ENCODE results near the gene CHCHD3. TPM values are rescaled to one million over a fixed set of nuclear protein-coding genes. Genes with fewer than 3 reads are reported as not detected.

The CHCHD3 gene
- total RNA-seq, 3 donors from 2014 or later = 71.9 to 76.4 (median 72.9) TPM

- DNase-seq = no peak
- no peak for ATAC-seq
- Histone ChIP-seq H3K4me3 (no peak overlapping the region), H3K36me3 (ENCODE audit: low read depth) (no peaks in the 10 kb centered on the region), H3K9me3 (no peaks in the 10 kb centered on the region), H3K4me1 (ENCODE audit: low read depth) (no peaks in the 10 kb centered on the region)
- intact Hi-C loops (cut with DNase I, micrococcal nuclease) = no loop called here
- no peak for TF ChIP-seq CTCF (IDR thresholded peaks at IDR 0.05)
Observed at GRCh38 chr7:132758986-132759385, 322.9 kb downstream of the CHCHD3 start.

GRCh38 chr7:132757783-132758182 is 324.1 kb downstream of the CHCHD3 start:
- Histone ChIP-seq H3K9me3 (no peaks in the 10 kb centered on the region), H3K4me1 (ENCODE audit: low read depth) (no peaks in the 10 kb centered on the region), H3K4me3 (no peak overlapping the region), H3K36me3 (ENCODE audit: low read depth) (no peaks in the 10 kb centered on the region)
- ATAC-seq (no peak), DNase-seq (no peak)
- intact Hi-C loops (cut with DNase I, micrococcal nuclease) = no loop called here
- no peak for TF ChIP-seq CTCF (IDR thresholded peaks at IDR 0.05)

GRCh38 chr7:132756484-132756990 is 325.4 kb downstream of the CHCHD3 start:
- no peaks in the 10 kb centered on the region for H3K9me3 ChIP-seq
- H3K4me1 ChIP-seq (ENCODE audit: low read depth) = no peaks in the 10 kb centered on the region
- TF ChIP-seq CTCF (IDR thresholded peaks at IDR 0.05) = no peak
- no peak for ATAC-seq
- H3K36me3 ChIP-seq (ENCODE audit: low read depth) = no peaks in the 10 kb centered on the region
- no peak overlapping the region for H3K4me3 ChIP-seq
- intact Hi-C loops (cut with DNase I, micrococcal nuclease) = no loop called here
- DNase-seq = no peak

- no peaks in the 10 kb centered on the region for H3K36me3 ChIP-seq (ENCODE audit: low read depth)
- no peak for ATAC-seq
- no peaks in the 10 kb centered on the region for H3K9me3 ChIP-seq
- H3K4me1 ChIP-seq (ENCODE audit: low read depth) = no peaks in the 10 kb centered on the region
- DNase-seq = no peak
- intact Hi-C loops (cut with DNase I, micrococcal nuclease) = no loop called here
- no peak for TF ChIP-seq CTCF (IDR thresholded peaks at IDR 0.05)
- H3K4me3 ChIP-seq = no peak overlapping the region
Observed at GRCh38 chr7:132755538-132756483, 326.1 kb downstream of the CHCHD3 start.

GRCh38 chr7:132752431-132752830 is 329.5 kb downstream of the CHCHD3 start:
- intact Hi-C loops (cut with DNase I, micrococcal nuclease) = no loop called here
- ATAC-seq (no peak), DNase-seq (no peak)
- no peaks in the 10 kb centered on the region for H3K9me3 ChIP-seq
- TF ChIP-seq CTCF (IDR thresholded peaks at IDR 0.05) = no peak
- H3K36me3 ChIP-seq (ENCODE audit: low read depth) = no peaks in the 10 kb centered on the region
- H3K4me1 ChIP-seq (ENCODE audit: low read depth) = no peaks in the 10 kb centered on the region
- H3K4me3 ChIP-seq = no peak overlapping the region

All from mucosa of descending colon (tissue), 3 donors.